GM10847 (cell line): ENCODE measurements around the gene GDPGP1.

ENCODE experiments used
- POLR2A ChIP-seq: IDR thresholded peaks from 2 replicates; pipeline ENCODE4 v1.6.1; 2011; ENCODE audit not compliant: insufficient read length; ENCODE audit errors: extremely low read depth

GDPGP1 gene

GRCh38 chr15:90230071-90230494 lies 3.9 kb upstream of the GDPGP1 start:
- TF ChIP-seq POLR2A = no peak

DNA sequence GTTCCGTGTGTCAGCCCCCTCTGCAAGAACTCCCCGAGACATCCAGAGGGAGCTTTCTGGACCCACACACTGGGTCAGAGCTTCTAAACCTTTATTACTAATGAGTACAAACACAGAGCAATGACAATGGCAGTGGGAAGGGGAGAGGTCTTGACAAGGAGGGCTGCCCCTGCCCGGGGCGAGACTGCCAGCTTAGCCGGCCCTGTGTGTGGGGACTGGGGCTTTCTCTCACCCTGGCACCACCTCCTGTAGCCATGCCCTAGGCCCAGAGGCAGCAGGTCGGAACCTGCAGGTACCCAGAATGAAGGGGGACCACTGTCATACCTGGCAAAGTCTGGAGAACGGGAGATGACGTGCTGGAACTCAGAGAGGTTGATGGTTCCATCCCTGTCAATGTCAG lies 3.4 kb upstream of the GDPGP1 start:
- TF ChIP-seq POLR2A = no peak

- no peak for TF ChIP-seq POLR2A
These were observed 2.7 kb upstream of the GDPGP1 start for GRCh38 chr15:90231028-90232017.

DNA sequence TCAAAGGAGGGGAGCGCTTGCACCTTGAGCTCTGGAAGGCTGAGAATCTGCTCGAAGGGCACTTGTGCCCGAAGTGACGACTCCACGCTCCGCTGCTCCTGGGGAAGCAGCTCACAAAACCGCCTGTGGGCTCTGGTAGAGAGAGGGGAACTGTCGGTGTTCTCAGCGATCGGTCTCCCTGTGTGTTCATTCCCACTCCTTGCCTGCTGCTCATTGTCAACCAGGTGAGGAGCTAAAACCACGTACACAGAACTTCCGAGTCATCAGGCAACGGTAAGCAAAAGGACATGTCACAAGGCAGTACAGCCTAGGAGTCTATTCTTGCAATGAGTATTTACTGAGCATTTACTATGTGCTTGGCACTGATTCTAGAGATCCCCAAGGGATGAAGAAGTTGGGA lies 1.8 kb upstream of the GDPGP1 start:
- TF ChIP-seq POLR2A = no peak

GRCh38 chr15:90232941-90233386 lies 1.0 kb upstream of the GDPGP1 start:
- no peak for TF ChIP-seq POLR2A

- no peak for TF ChIP-seq POLR2A
These were observed 468 bp upstream of the GDPGP1 start, which contains the start of gene CIB1 for GRCh38 chr15:90233387-90234095. Gene CIB1 (minus strand): TSS chr15:90233941. CDS start chr15:90233885, 56 bp downstream.

DNA sequence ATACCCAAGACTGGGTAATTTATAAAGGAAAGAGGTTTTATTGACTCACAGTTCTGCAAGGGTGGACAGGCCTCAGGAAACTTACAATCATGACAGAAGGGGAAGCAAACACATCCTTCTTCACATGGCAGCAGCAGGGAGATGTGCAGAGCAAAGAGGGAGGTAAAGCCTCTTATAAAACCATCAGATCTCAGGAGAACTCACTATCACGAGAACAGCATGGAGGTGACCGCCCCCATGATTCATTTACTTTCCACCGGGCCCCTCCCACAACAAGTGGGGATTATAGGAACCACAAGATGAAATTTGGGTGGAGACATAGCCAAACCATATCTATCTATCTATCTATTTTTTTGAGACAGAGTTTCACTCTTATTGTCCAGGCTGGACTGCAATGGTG lies 5.4 kb downstream of the GDPGP1 start:
- no peak for TF ChIP-seq POLR2A

DNA sequence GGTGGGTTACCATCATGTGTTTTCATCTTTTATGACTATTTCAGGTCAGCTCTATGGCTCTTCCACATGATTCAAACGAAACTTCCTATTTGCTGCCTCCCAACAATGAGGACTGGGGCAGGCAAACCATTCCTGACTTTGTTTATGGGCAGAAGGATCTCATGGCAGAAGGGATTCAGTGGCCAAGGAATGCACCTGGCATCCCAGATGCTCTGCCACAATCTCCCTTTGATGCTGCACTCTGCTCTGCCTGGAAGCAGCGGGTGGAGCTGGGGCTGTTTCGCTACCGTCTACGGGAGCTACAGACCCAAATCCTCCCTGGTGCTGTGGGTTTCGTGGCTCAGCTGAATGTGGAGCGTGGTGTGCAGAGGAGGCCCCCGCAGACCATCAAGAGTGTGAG lies 6.8 kb downstream of the GDPGP1 start:
- TF ChIP-seq POLR2A = no peak

DNA sequence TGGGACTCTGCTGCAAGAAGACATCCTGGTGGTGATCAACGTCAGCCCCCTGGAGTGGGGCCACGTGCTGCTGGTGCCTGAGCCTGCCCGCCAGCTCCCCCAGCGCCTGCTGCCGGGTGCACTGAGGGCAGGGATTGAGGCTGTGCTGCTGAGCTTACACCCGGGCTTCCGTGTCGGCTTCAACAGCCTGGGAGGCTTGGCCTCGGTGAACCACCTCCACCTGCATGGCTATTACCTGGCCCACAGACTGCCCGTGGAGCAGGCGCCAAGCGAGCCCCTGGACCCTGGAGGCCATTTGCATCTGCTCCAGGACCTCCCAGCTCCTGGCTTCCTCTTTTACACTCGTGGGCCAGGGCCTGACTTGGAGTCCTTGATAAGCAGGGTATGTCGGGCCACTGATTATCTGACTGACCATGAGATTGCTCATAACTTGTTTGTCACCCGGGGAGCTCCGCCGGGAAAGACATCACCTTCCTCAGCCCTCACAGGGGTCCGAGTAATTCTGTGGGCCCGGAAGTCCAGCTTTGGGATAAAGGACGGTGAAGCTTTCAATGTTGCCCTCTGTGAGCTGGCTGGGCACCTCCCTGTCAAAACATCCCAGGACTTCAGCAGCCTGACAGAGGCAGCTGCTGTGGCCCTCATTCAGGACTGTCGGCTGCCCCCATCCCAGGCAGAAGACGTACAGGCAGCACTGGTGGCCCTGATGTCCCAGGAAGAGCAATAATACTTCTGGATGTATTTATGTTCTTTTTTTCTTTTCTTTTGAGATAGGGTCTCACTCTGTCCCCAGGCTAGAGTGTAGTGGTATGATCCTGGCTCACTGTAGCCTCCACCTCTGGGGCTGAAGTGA lies 7.6 kb downstream of the GDPGP1 start:
- TF ChIP-seq POLR2A = no peak

DNA sequence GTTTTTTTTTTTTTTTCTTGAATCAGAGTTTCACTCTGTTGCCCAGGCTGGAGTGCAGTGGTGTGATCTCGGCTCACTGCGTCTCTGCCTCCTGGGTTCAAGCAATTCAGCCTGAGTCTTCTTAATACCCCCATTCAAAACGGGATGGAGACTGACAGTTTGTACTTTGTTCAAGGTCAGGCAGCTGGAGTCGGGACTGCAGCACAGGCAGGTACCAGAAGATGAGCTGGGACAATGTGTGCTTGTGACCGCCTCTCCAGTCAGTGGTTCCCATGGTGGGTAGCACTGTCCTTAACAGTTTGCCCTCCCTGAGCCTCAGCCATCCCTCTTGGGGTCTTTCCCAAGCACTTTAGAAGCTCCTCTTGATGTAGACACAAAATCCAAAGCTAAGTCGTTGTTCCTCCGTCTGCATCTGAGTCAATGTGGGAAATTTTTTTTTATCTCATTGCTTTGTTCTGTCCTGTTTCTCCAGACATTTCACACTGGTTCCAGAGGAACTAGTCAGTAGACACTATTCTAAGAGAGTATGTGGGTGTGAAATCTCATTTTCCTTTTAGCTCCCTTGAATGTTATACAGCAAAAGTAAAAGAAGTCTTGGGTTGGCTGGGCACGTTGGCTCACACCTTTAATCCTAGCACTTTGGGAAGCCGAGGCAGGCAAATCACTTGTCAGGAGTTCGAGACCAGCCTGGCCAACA lies 10.1 kb downstream of the GDPGP1 start:
- no peak for TF ChIP-seq POLR2A

DNA sequence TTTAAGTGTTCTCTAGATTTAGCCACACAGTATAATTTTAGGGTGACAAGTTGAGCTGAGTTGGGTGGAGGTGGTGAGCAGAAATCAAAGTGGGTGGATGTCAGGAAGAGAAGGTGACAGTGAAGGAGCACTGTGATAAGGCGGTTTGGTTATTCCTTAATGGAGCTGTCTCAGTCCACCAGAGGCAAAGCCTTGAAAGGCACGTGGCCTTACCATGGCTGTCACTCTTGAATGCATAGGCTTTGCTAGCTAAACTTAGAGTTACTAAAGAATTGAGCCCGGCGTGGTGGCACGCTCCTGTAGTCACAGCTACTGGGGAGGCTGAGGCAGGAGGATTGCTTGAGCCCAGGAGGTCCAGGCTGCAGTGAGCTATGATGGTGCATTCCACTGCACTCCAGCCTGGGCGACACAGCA lies 14.8 kb downstream of the GDPGP1 start:
- no peak for TF ChIP-seq POLR2A

DNA sequence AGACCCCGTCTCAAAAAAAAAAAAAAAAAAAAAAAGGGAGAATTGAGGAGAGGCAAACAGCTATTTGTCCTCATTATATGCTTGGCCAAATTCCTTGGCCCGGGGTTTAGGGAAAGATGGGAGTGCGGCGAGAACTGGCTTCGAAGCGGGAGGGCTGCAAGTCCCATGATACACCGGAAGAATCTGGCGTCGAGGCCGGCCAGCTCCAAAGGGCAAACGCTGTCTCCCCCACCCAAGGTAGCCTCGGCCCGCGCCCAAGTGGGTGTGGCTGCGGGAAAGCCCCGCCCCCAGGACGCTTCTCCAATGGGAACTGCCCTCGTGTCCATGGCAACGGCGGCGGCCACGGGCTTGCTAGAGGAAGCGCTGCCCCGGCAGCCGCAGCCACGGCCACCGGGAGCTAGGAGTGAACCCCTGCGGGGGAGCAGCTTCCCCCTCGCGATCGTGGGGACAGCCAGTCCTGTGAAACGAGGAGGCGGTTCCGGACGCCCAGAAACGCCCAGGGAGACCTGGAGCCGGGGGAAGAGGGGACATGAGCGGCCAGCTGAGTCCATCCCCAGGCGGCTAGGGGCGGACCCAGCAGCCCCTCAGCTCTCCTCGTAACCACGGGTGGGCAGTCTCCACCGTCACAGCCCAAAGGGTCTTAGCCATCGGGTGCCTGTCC lies 15.3 kb downstream of the GDPGP1 start, which contains the start of gene TTLL13:
Gene TTLL13 (plus strand): TSS at position 354 of the 661 bp plus-strand sequence. CDS start 1,075 bp downstream, outside the sequence.
- no peak for TF ChIP-seq POLR2A

- TF ChIP-seq POLR2A = no peak
These were observed 23.8 kb downstream of the GDPGP1 start for GRCh38 chr15:90257776-90258175.

- TF ChIP-seq POLR2A = no peak
These were observed 25.5 kb downstream of the GDPGP1 start for GRCh38 chr15:90259524-90259923.
